H7 (cell line): Measurements from ENCODE around the gene ZNF740. TPM values are rescaled to one million over a fixed set of nuclear protein-coding genes. Genes with fewer than 3 reads are reported as not detected.

Experiments used
- DNase-seq: peaks from one replicate; pipeline ENCODE4 v3.0.0; 2012
- H3K27me3 ChIP-seq: 2 replicates; pipeline ENCODE4 v1.6.0; 2011; ENCODE audit warnings: mild to moderate bottlenecking, low read length; ENCODE audit not compliant: control insufficient read depth, insufficient read depth
- H3K36me3 ChIP-seq: replicated peaks from 2 replicates; pipeline ENCODE4 v1.5.1; 2011; ENCODE audit warnings: low read length; ENCODE audit not compliant: control insufficient read depth, insufficient read depth
- H3K4me3 ChIP-seq: 2 replicates; pipeline ENCODE4 v1.5.1; 2011; ENCODE audit warnings: low read depth, mild to moderate bottlenecking, control low read depth, low read length, moderate library complexity; ENCODE audit not compliant: insufficient read depth
- total RNA-seq: library from RNA; depleted of rRNA; stranded (reverse); fragments of >200 nt; shearing (Covaris generic); gene quantifications from 2 replicates; pipeline ENCODE4 v1.2.3, GENCODE V29; 2014

The ZNF740 gene
- total RNA-seq, 1 experiment from 2014 or later: 9.1 TPM

DNA sequence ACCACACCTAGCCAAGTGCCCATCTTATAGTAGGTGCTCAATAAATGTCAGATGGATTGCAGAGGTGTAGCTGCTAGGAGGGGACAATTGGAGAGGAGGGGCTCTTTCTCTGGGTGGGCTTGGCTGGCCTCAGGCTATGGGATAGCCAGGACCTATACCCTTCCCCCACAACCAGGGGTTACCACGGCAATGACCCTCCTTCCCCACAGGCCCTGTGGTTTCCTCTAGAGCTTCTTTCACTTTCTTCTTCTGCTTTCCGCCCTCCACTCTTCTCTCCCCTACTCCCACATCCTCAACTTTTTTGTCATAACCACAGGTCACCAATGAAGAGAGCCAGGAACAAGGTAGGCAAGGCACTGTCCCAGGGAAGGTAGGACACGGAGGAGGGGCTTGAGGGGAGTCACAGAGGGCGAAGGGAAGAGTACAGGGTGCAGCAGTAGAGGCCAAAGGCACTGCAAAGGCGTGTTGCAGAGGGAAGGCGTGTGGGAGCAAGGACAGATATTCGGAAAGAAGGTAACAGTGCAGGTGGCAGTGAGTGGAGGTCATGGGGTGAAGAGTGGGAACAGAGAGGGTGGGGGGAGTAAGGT is 28.4 kb downstream of the ZNF740 start:
- Histone ChIP-seq H3K27me3 (no peaks in the 10 kb centered on the region; the same call in 1 of the 2 replicates), H3K36me3 (peaks cover 14% of the 10 kb centered on the region), H3K4me3 (no peak overlapping the region)
- DNase-seq: no peak

DNA sequence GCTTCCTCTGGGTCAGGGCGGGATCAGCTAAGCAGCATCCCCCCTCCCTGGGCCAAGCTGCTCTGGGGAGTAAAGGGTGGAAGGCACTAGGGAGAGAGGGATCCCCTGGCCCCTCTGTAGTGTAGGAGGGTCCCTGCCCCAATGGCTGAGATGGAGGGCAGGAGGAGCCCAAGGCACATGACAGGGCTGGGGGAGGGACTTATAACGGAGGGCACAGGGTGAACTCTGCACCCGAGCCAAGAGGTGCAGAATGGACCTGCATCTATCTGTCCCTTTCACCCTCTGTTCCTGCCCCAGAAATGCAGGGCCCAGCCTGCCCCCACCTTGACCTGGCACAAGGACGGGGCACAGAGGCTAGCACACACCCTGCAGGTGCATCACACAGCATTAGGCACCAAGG is 30.3 kb downstream of the ZNF740 start:
- Histone ChIP-seq H3K36me3 (peaks cover 16% of the 10 kb centered on the region), H3K4me3 (no peak overlapping the region), H3K27me3 (no peaks in the 10 kb centered on the region; the same call in 1 of the 2 replicates)
- no peak for DNase-seq

DNA sequence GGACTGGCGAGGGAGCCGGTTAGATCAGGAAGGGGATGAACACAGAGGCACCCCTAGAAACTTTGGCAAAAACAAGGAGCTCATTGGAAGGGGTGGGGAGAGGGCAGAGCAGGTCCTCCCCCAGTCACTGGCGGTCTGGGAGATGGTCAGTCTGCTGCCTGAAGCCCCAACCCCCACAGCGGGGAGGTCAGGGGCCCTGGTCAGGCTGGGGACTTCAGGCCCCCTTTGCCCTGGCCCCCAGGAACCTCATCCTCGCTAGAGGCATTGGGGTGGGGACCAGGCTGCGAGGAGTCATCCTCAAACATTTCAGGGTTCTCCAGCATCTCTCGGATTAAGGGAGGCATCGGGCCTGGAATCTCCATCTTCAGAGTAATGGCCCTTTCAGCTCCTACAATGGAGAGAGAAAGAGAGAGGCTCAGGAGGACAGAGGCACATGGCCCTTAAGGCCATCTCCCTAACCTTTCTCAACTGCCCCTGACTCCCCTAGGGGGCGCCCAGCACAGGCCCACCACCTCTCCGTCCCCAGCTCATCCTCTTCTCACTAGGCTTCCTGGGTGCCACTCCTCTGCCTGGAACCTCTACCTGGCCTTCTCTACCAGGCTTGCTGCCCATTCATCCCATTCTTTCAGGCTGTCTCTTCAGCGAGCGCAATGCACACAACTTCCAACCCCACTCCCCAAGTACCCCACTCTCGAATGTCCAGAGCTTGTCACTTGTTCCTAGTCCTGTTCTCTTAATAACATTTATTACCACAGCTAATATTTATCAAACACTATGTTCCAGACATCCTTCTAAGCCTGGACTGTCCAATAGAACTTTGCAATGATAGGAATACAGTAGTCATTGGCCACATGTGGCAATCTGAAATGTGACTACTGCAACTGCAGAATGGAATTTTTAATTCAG is 31.2 kb downstream of the ZNF740 start:
- Histone ChIP-seq H3K4me3 (no peak overlapping the region), H3K36me3 (peaks cover 16% of the 10 kb centered on the region), H3K27me3 (no peaks in the 10 kb centered on the region)
- DNase-seq: peak; percentile 86

DNA sequence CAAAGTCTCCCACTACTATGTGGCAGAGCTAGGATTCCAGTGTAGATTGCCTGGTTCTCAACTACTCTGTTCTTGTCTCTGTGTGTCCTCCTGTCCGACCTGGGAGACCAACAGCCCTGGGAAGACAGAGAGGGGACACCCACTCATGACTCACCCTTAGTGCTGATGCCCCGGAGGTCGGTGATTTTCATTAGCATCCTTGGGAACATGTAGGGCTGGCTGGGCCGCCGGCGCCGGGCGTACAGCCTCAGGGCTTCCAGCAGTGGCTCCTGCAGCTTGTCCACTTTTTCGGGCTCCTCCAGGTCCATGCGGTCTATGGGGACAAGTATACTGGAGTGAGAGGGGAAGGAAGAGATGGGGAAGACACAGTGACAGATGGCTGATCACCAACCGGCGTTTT is 32.4 kb downstream of the ZNF740 start:
- DNase-seq: no peak
- Histone ChIP-seq H3K27me3 (no peaks in the 10 kb centered on the region), H3K4me3 (no peak overlapping the region), H3K36me3 (peaks cover 16% of the 10 kb centered on the region)

- peak; percentile 96 for DNase-seq
- Histone ChIP-seq H3K27me3 (peaks cover under 1% of the 10 kb centered on the region; the same call in 1 of the 2 replicates), H3K4me3 (no peak overlapping the region), H3K36me3 (peaks cover 16% of the 10 kb centered on the region)
These were observed 32.8 kb downstream of the ZNF740 start for GRCh38 chr12:53213348-53213747.

- Histone ChIP-seq H3K27me3 (peaks cover 4% of the 10 kb centered on the region), H3K4me3 (no peak overlapping the region), H3K36me3 (peaks cover 16% of the 10 kb centered on the region)
- no peak for DNase-seq
These were observed 33.7 kb downstream of the ZNF740 start for GRCh38 chr12:53214221-53214620.

DNA sequence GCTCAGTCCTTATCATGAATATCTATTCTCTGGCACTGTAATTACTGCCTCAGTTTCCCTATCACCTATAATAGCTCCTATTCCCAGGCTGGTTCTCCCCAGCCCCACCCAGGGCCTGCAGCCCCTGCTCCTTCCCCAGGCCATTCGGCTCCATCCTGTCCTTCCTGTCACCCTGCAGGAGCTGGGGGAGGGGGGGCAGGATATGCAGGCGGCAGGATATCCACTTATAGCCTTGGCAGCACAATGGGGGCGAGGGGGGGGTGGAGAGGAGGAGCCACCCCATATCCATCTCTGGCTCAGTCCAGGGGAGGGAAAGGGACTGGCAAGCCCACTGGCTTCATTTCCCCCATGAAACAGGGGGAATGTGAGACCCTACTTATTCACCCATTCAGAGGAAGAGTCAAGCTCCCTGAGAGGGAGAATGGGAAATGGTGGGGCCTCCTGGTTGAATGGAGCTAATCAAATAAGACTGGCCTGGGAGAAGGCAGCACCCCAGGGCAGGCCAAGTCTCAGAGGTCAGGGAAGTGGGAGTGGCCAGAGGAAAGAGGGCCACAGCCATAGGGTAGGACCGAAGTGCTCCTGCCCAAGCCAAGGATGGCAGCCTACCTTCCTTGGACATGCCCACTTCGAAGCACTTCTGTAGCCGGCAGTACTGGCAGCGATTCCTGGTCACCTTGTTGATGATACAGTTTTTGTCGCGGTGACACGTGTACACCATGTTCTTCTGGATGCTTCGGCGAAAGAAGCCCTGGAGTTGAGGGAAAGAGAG is 34.3 kb downstream of the ZNF740 start:
- DNase-seq: no peak
- Histone ChIP-seq H3K27me3 (peaks cover 11% of the 10 kb centered on the region), H3K4me3 (no peak overlapping the region), H3K36me3 (peaks cover 16% of the 10 kb centered on the region)

- Histone ChIP-seq H3K27me3 (peaks cover 11% of the 10 kb centered on the region), H3K36me3 (peaks cover 16% of the 10 kb centered on the region), H3K4me3 (no peak overlapping the region)
- no peak for DNase-seq
These were observed 35.0 kb downstream of the ZNF740 start for GRCh38 chr12:53215497-53215896.

DNA sequence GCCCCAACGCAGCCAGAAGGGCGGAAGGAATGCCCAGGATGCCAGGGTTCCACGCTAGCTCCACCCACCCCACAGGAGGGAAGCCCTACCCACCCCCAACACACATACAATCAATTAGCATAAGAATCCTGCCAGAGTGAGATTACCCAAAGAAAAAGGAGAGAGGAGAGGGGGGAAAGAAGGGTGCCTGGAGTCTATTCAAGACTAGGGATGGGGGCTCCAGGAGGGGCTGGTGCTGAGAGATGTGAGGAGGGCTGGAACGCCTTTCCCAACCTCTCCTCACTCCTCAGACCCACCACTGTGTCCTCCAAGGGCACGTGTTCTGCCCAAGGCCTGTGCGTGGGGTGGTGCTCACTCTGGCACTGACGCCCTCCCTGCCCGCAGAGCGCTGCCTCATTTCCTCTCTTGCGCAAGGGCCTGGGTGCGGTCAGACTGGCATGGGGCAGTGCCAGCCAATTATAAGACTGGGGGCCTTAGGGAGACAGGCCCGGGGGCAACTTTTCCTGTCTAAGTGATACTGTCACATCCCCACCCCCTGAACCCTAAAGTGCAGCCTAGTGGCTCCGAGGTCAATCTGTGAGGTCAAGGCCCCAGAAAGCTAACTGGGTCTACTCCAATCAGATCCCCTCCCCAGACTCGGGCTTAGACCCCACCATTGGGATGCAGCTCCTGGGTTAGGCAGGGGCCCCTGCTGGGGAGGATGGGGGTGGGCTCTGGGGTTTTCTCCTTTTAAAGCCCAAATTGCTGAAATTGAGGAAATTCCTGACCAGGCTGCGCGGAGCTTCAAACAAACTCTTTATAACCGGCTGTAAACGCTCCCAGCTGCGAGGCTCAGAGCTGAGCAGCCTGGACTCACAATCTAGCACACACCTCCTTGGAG is 36.8 kb downstream of the ZNF740 start:
- peak; percentile 94 for DNase-seq
- Histone ChIP-seq H3K36me3 (peaks cover 7% of the 10 kb centered on the region), H3K4me3 (peak overlapping the region; percentile 7; the same call in 1 of the 2 replicates), H3K27me3 (peaks cover 11% of the 10 kb centered on the region)

- DNase-seq: no peak
- peaks cover 4% of the 10 kb centered on the region for H3K36me3 ChIP-seq
- H3K4me3 ChIP-seq: no peak overlapping the region
- peaks cover 11% of the 10 kb centered on the region for H3K27me3 ChIP-seq
These were observed 37.4 kb downstream of the ZNF740 start for GRCh38 chr12:53217931-53218307.

- H3K4me3 ChIP-seq: peak overlapping the region; percentile 67
- peaks cover 13% of the 10 kb centered on the region for H3K27me3 ChIP-seq
- DNase-seq: peak; percentile 61
- peaks cover 3% of the 10 kb centered on the region; the same call in 1 of the 2 replicates for H3K36me3 ChIP-seq
These were observed 38.2 kb downstream of the ZNF740 start for GRCh38 chr12:53218551-53219291.

DNA sequence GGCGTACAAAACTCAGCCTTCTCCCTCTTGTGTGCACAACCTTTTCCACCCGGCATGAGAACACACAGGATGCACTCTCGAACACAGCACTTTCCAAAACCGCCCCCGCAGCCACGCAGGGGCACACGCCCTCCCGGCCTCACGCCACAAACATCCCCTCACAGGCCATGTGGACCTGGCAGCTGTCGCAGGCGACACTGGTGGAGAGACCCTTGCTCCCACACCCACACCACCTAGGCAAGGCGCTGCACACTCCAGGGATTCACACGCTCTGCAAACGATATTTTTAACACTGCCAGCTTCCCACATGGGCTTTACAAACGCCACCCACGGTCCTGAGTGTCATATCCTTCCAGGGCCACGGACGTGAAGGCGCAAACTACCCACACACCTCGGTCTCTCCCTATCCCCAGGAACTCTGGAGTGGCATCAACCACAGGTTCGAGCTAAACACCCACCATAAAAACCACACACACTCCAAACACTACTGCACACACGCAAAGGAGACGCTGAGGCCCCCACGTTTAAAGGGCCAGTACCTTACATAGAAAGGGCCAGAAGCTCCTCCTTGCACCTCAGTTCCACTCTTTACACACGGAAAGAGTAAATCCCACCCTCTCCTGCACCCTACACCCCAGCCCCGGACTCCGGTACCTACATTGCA is 38.9 kb downstream of the ZNF740 start:
- Histone ChIP-seq H3K27me3 (peaks cover 15% of the 10 kb centered on the region), H3K36me3 (no peaks in the 10 kb centered on the region; the same call in 1 of the 2 replicates), H3K4me3 (peak overlapping the region; percentile 67)
- no peak for DNase-seq
